ENCODE results near the gene CTBP2. TPM values are rescaled to one million over a fixed set of nuclear protein-coding genes. Genes with fewer than 3 reads are reported as not detected.

CTBP2 gene
- total RNA-seq, 3 donors from 2014 or later (not counting 1 experiment from before 2014, with no cell fraction given): 120 to 179 (median 124) TPM

DNA sequence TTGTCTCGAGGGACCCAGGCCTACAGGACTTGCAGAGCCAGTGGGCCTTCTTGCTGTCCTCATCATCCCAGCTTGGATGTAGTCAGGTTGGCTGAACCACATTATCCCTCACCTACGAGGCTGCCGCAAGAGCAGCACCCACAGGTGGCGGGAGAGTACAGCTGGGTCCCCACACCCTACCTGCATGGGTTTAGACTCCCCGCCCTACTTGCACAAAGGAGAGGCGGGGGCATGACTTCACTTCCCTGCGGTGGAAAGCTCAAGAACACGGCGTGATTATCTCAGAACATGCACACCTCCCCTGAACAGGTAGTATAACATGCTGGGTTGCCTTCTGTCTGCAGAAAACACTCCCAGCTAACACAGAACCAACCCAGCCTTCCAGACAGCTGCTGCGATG, 57.5 kb downstream of the CTBP2 start:
- Histone ChIP-seq H3K4me3 (ENCODE audit: low read length) (no peak overlapping the region), H3K4me1 (ENCODE audit: control insufficient read depth, insufficient read depth, low read length) (peaks cover 45% of the 10 kb centered on the region), H3K36me3 (ENCODE audit: control insufficient read depth, insufficient read depth, low read length) (peaks cover 5% of the 10 kb centered on the region), H3K27me3 (ENCODE audit: control insufficient read depth, insufficient read depth, low read length) (no peaks in the 10 kb centered on the region), H3K9me3 (ENCODE audit: control insufficient read depth, insufficient read depth, low read length) (no peaks in the 10 kb centered on the region), H3K27ac (ENCODE audit: low read length) (no peak overlapping the region)
- Mint-ChIP-seq H3K27me3 (ENCODE audit: low read depth in 2 of 2) (no peaks in the 10 kb centered on the region), H3K36me3 (peaks cover 6% of the 10 kb centered on the region), H3K9me3 (no peaks in the 10 kb centered on the region), H3K4me3 (no peak overlapping the region), H3K4me1 (peaks cover 84 to 91% of the 10 kb centered on the region in 2 donors), H3K27ac (peak overlapping the region; percentile 84 to 85)
- WGBS (ENCODE audit: insufficient coverage): 81% methylated on average over 10 of the region's 10 CpGs
- TF ChIP-seq, protein P1, sequence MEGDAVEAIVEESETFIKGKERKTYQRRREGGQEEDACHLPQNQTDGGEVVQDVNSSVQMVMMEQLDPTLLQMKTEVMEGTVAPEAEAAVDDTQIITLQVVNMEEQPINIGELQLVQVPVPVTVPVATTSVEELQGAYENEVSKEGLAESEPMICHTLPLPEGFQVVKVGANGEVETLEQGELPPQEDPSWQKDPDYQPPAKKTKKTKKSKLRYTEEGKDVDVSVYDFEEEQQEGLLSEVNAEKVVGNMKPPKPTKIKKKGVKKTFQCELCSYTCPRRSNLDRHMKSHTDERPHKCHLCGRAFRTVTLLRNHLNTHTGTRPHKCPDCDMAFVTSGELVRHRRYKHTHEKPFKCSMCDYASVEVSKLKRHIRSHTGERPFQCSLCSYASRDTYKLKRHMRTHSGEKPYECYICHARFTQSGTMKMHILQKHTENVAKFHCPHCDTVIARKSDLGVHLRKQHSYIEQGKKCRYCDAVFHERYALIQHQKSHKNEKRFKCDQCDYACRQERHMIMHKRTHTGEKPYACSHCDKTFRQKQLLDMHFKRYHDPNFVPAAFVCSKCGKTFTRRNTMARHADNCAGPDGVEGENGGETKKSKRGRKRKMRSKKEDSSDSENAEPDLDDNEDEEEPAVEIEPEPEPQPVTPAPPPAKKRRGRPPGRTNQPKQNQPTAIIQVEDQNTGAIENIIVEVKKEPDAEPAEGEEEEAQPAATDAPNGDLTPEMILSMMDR (IDR thresholded peaks at IDR 0.05): no peak
- ATAC-seq (peak in 1 of 3 donors; percentile 24), DNase-seq (no peak)
- intact Hi-C loops (cut with micrococcal nuclease): no loop called here

- H3K9me3 Mint-ChIP-seq: no peaks in the 10 kb centered on the region
These were observed 58.1 kb downstream of the CTBP2 start for GRCh38 chr10:125102246-125102645.

GRCh38 chr10:125101581-125101980, 58.8 kb downstream of the CTBP2 start:
- ATAC-seq: no peak

More at GRCh38 chr10:125102246-125102645, 58.1 kb downstream of the CTBP2 start:
- peaks cover 3% of the 10 kb centered on the region for H3K36me3 ChIP-seq (ENCODE audit: control insufficient read depth, insufficient read depth, low read length)
- no peaks in the 10 kb centered on the region for H3K36me3 Mint-ChIP-seq
- no peak overlapping the region for H3K27ac ChIP-seq (ENCODE audit: low read length)
- H3K4me3 Mint-ChIP-seq: no peak overlapping the region
- H3K27me3 ChIP-seq (ENCODE audit: control insufficient read depth, insufficient read depth, low read length): no peaks in the 10 kb centered on the region
- no peak overlapping the region for H3K4me3 ChIP-seq (ENCODE audit: low read length)
- DNase-seq (no peak), ATAC-seq (no peak)
- H3K4me1 Mint-ChIP-seq: peaks cover 84 to 91% of the 10 kb centered on the region in 2 donors
- WGBS (ENCODE audit: insufficient coverage): 49% methylated on average over 3 of the region's 3 CpGs
- intact Hi-C loops (cut with micrococcal nuclease): no loop called here
- H3K4me1 ChIP-seq (ENCODE audit: control insufficient read depth, insufficient read depth, low read length): peaks cover 49% of the 10 kb centered on the region
- H3K27ac Mint-ChIP-seq: peak overlapping the region; percentile 84 to 85
- TF ChIP-seq, protein P1 (IDR thresholded peaks at IDR 0.05): no peak
- no peaks in the 10 kb centered on the region for H3K9me3 ChIP-seq (ENCODE audit: control insufficient read depth, insufficient read depth, low read length)
- H3K27me3 Mint-ChIP-seq (ENCODE audit: low read depth in 2 of 2): no peaks in the 10 kb centered on the region

More at GRCh38 chr10:125101581-125101980, 58.8 kb downstream of the CTBP2 start:
- peak overlapping the region; percentile 84 to 85 for H3K27ac Mint-ChIP-seq
- H3K4me1 ChIP-seq (ENCODE audit: control insufficient read depth, insufficient read depth, low read length): peaks cover 44% of the 10 kb centered on the region
- H3K27ac ChIP-seq (ENCODE audit: low read length): no peak overlapping the region
- no peaks in the 10 kb centered on the region for H3K27me3 Mint-ChIP-seq (ENCODE audit: low read depth in 2 of 2)
- intact Hi-C loops (cut with micrococcal nuclease): no loop called here
- H3K9me3 ChIP-seq (ENCODE audit: control insufficient read depth, insufficient read depth, low read length): no peaks in the 10 kb centered on the region
- H3K4me3 ChIP-seq (ENCODE audit: low read length): no peak overlapping the region
- no peak overlapping the region for H3K4me3 Mint-ChIP-seq
- TF ChIP-seq, protein P1 (IDR thresholded peaks at IDR 0.05): no peak
- H3K36me3 Mint-ChIP-seq: no peaks in the 10 kb centered on the region
- 91% methylated on average over 9 of the region's 9 CpGs for WGBS (ENCODE audit: insufficient coverage)
- no peaks in the 10 kb centered on the region for H3K27me3 ChIP-seq (ENCODE audit: control insufficient read depth, insufficient read depth, low read length)
- no peak for DNase-seq
- peaks cover 86 to 91% of the 10 kb centered on the region in 2 donors for H3K4me1 Mint-ChIP-seq
- H3K36me3 ChIP-seq (ENCODE audit: control insufficient read depth, insufficient read depth, low read length): peaks cover 3% of the 10 kb centered on the region
- no peaks in the 10 kb centered on the region for H3K9me3 Mint-ChIP-seq

All from natural killer cell (primary cell).